ENCODE results near the gene ZNF175.
"Not testable (repeated sequence)": the region's sequence is repeated elsewhere in the genome, so short reads cannot be mapped to it uniquely, and the experiment has no call there.

ZNF175 gene

DNA sequence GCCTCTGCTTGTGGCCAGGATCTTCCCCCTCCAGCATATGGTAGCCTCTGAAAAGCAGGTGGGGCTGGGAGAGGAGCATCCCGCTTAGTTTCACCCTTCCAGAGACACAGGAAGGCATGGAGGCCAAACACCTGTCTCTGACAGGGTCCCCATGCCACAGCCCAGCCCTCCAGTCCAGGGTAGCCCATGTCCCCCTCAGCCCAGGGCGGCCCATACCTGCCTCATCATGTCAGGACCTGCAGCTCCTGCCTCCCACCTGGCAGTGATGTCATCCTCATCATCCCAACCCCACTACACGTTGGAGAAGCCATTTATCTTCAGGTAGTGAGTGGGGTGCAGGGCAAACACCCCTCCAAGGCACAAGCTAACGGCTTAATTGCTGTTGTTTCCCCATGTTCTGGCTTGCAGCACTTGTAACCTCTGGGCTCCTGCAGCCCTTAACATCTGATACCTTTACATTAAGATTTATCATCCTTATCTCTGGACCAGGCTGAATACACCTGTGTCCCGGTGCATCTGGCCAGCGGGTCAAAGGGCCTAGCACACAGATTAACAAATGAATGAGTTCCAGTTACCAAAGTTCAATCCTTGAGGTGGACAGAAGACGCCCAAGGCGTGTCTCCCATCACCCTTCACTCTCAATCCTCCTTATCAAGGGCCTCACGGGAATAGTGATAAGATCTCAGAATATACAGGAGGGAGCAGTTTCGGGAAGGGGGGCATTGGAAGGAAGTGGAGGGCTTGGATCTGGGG is 22.2 kb downstream of the ZNF175 start:
- no peak for DNase-seq

DNA sequence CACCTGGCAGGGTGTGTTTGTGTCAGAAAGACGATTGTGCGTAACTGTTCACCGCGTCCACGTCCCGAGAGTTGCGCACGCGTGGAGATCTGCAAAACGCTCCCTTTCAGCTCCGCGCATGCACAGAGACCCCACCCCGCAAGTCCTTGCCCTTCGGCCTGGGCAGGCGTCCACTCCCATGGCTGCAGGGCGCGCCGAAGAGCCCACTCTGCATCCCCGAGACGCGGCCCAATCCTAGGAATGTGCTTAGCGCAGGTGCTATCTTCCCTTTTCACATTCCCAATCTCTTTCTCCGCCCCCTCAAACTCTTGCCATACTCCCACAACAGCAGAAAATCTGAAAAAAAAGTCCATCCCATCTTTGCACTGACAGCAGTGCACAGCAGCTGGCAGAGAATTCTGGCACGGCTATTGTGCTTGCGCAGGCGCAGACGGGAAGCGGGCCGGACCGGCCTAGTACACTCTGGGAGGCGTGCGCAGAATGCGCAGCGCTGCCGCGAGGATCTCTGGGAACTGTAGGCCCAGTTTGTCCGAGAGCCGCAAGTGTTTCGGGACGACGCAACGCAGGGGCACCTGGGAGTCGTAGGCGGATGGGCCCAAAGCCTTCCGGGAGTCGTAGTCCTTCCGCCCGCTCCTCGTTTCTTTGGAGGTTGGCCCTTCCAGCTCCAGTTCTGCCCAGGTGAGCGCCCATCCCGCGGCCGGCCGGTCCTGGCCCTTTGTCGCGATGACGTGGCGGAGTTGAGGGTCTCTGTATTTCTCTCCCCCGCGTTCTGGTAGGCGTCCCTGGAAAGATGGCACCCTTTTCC is 23.1 kb downstream of the ZNF175 start:
- DNase-seq: peak; percentile 96

DNA sequence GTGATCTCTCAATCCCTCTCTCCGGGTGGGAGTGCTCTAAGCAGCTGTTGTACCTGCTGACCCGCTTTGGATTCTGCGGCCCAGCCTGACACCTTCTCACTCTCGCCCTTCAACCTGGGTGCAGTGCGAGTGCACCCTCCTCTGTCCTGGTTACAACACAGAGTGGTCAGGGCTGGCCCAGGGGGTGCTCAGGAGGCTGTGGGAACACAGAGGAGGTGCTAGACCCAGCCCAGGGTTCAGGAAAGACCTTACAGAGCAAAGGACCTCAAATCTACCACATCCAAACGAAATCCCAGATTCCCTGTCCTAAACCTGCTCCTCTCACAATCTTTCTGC is 23.7 kb downstream of the ZNF175 start:
- DNase-seq: peak; percentile 3

DNA sequence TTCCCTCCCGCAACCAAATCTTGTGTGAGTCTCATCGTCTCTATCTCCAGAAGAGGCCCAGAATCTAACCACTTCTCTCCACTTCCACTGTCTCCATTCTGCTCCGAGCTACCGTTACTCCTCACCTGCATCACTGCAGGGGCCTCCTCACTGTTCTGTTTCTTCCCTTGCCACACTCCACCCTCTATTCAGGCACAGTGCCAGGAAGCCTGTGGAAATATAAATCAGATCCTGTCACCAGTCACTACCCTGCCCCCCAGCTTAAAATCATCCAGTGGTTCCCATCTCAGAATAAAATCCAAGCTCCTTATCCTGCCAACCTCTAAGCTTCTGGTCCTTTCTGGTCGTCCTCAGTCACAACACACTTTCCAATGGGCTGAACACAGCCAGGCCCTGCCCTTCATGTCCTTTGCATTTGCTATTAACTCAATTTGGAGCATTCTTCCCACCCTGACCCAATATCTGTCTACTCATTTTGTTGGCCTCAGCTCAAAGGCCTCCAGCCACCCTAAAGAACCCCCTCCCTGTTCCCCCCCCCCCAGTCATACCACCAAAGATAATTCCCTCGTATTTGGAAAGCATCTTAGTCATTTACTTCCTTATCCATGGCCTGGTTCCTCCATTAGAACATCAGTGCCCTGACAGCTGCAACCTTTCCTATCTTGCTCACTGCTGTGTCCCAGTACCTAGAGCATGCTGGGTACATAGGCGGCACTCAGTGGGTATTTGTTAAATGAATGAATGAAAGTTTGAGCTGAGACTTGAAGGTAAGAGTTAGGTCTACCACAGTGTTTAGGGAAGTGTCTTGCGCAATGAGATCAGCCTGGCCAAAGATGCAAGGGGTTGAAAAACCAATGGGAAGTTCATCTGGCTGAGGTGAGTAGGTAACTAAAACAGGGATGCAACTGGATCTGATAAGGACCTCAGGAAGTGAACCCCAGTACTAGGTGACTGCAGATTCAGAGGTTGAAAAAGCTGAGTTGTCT is 24.4 kb downstream of the ZNF175 start:
- DNase-seq: no peak

DNA sequence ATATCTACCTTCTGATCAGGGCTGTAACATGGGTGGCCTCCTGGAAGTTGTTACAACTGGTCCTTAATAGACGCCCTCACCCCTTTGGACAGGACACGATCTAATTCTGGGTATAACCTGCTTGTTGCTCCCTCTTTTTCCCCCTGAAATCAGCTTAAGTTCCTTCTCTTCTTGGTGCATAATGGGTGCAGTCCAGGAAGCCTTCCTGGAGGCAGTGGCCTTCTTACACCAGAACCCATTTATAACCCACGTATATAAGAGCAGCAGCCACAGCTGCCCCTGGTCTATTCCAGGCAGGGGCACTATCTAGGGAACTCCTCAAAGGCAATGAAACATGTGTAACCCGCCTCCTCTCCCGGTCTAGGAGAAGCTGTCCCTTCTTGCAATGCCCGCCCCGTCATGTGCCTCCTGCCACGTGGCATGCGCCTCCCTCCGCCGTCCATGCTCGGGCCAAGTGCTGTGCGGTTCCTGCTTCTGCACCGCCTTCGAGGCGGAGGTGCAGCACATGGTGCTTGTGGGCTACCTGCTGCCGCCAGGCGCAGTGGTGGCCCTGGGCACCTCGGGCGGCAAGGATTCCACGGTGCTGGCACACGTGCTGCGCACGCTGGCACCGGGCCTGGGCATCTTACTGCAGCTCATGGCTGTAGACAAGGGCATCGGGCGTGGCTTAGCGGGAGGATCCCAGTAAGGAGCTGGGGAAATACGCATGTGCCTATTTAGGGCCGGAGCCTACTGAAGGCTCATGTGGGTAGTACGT is 27.3 kb downstream of the ZNF175 start:
- DNase-seq: no peak

DNA sequence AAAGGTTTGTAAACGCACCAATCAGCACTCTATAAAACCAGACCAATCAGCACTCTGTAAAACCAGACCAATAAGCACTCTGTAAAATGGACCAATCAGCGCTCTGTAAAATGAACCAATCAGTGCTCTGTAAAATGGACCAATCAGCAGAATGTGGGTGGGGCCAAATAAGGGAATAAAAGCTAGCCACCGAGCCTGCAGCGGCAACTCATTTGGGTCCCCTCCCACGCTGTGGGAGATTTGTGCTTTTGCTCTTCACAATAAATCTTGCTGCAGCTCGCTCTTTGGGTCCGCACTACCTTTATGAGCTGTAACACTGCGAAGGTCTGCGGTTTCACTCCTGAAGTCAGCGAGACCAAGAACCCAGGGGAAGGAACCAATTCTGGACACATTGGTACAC is 28.0 kb downstream of the ZNF175 start:
- DNase-seq: no peak

DNA sequence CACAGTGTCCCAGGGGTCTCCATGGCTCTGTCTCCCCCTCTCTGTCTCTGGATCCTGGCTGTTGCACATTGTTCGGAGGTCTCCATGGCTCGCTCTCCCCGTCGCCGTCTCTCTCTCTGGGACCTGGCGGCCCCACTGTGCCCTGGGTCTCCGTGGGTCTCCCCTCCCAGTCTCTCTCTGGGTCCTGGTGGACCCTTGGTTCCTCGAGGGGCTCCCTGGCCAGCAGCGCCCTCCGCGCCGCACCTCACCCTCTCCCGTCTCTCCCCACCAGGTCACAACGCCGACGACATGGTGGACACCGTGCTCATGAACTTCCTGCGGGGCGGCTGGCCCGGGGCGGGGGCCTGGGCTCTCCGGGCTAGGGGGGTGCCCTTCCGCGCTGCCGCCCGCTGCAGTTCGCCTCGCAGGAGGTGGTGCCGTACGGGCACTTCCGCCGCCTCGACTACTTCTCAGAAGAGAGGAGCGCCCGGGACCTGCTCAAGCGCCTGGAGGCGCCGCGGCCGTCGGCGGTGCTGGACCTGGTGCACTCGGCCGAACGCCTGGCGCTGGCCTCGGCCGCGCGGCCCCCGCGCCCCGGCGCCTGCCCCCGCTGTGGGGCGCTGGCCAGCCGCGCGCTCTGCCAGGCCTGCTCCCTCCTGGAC is 30.0 kb downstream of the ZNF175 start:
- no peak for DNase-seq

DNA sequence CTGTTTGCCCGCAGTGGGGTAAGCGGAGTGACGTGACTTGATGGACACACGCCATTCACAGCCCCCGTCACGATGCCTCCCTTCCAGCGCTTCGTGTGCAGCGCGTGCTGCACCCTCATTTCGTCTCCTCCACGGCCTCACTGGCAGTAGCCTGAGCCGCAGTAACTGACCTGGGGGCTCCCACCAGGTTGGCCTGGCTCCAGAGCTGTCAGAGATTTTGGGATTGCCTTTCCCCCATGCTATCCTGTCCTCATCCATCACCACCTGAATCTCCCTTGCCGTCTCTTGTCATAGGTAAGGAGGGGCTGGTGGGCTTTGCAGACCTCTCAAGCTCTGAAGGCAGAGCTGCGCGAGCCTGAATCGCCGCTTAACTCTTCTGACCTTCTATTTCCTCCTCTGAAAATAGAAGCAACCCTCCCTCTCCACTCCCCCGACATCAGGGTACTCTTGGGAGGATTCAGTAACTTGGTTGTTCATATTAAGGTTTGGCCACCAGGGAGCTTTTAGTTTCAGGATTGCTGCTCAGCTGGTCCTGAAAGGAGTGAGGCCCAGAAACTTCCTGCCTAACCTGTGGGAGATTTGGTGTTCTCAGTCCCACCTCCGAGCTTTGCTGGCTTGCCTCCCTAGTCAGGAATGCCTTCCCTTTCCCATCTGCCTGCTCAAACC is 31.2 kb downstream of the ZNF175 start:
- DNase-seq: no peak

DNA sequence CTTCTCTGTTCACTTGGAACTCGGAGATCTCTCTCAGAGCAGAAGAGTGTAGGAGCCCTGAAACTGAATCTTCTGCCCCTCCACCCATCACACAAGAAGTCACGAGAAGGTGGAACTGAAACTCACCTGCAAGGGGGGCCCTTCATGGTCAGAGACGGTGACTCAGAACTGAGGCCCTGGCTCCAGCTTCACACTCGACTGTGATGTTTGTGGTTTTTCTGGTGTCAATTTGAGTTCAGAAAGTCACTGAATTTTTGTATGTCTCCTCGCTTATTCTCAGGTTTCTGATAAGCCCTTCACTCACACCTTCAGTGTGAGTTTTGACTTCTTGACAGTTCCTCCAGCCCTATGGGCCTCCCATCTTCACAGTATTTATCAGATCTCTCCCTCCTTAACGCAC is 36.0 kb downstream of the ZNF175 start:
- DNase-seq: no peak

DNA sequence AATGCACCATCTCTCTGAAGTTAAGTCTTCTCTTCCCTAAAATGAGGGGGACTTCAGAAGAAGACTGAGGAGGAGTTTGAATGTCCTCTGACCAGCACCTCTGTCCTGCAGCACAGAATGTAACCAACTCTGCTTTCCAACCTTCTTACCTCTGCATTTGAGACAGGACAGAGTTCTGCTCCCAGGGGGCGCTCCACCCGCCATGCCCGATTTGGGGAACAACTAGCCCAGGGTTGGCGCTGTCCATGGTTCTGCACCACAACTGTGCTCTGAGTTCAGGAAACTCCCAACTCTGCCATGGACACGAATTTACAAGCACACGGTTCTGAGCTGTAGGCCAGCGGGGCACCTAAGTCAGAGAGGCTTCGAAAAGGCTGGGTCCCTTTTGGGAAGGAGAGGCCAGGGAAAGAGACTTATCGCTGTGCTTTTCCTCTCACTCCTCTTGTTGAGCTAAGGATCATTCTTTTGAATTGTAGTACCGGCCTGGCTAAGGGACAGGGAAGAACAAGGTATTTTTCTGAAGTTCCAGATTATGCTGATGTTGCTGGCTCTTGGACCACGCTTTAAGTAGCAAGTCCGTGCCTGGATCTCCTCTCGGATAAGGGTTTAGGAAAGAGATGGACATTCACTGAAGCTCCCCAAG is 37.0 kb downstream of the ZNF175 start:
- peak; percentile 63 for DNase-seq

DNA sequence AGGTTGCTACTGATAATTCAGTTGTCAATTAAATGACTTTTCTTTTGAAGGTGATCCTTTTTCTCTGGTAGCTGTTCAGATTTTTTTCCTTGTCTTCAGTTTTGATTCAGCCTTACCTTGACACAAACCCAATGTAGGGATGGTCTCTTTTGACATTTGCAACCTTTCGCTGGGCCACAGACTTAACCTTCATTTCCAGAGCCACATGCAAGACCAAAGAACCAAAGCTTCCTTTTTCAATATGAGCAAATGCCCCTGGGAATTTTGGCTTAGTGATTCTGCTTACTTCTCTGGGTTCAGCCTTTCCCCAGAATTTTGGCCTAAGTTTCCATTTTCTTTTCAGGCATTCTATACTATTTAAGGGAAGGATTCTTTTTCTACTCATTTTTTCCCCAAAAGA is 39.5 kb downstream of the ZNF175 start:
- no peak for DNase-seq

DNA sequence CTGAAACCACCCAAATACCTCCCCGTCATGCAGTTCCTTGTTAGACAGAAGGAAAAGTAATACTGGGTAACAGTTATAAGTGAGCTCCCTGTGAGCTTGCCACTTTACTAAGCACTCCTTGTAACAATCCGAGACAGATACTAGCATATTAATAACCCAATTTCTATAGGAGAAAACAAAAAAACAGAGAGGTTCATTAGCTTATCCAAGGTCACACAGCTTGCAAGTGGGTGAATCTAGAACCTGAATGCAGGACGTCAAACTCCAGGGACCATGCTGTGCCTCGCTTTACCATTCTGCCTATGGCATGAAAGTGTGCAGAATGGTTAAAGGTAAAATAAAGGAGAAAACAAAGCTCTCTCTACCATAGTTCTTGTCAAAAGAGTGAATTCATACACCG is 43.7 kb downstream of the ZNF175 start:
- DNase-seq: no peak

DNA sequence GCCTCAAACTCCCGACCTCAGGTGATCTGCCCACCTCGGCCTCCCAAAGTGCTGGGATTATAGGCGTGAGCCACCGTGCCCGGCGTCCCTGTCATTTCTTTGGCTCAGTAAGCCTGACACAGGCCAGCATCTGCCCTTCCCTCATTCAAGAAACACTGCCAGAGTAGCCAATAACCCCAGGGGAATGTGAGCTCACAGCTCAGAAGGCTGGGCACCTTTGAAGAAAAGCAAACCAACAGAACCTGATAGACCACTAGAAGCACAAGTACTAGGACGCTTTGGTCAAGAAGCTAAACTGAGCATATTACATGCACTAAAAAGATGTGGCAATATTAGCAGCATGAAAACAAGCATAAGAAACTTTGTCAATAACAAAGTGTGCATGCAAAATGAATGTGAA is 44.9 kb downstream of the ZNF175 start:
- DNase-seq: no peak

DNA sequence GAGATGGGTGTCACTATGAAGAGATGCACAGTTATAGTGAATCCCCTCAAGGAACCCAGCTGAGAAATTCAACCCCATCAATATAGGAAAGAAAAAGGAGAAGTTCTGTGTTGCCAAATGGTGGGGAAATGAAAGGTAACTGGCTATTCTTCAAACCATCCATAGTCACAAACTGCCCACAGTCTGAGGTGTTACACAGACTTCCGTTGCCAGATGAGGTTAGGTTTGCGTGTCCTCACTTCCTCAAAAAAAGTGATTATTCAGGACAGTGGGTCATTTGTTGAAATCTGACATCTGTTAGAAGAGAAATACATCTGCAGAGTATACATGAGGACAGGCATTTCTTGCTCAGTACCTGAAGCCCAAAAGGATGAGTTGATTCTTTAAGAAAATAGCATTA is 50.1 kb downstream of the ZNF175 start:
- no peak for DNase-seq

DNA sequence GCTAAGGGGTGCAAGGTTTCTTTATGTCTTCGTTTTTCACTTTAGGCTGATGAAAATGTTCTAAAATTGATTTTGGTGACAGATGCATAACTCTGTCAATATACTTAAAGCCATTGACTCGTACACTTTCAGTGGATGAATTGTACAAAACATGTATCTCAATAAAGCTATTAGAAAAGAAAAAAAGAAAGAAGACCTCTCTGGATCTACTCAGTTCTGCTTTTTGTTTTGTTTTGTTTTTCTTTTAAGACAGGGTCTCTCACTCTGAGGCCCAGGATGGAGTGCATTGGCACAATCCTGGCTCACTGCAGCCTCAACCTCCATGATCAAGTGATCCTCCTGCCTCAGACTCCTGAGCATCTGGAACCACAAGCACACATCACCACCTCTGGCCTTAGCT is 55.6 kb downstream of the ZNF175 start:
- no peak for DNase-seq

DNA sequence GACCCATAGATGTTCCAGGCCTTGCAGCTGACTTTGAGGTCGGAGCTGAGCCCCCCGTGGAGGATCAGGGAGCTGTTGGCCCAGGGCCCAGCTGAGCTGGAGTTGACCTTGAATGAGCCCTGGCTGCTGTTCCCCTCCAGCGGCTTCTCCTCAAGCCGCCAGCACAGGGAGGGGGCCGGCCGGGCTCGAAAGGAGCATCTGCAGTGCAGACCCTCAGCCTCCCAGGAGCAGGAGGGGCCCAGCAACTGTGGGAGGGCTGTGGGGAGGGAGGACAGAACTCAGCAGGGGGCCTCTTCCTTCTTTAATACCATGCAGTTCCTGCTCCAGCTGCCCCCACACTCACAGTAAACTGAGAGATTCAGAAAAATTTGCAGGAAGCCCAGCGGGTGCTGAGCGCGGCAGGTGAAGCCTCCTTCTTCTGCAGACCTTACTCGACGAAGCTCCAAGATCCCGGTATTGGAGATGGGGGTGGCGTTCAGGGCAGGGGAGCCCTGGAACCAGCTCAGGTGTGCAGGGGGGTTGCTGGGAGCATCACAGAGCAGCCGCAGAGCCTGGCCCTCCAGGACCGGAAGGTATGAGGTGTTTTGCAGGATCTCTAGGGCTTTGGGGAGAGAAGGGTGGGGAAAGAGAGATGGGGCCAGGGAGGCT is 56.5 kb downstream of the ZNF175 start:
- no peak for DNase-seq

DNA sequence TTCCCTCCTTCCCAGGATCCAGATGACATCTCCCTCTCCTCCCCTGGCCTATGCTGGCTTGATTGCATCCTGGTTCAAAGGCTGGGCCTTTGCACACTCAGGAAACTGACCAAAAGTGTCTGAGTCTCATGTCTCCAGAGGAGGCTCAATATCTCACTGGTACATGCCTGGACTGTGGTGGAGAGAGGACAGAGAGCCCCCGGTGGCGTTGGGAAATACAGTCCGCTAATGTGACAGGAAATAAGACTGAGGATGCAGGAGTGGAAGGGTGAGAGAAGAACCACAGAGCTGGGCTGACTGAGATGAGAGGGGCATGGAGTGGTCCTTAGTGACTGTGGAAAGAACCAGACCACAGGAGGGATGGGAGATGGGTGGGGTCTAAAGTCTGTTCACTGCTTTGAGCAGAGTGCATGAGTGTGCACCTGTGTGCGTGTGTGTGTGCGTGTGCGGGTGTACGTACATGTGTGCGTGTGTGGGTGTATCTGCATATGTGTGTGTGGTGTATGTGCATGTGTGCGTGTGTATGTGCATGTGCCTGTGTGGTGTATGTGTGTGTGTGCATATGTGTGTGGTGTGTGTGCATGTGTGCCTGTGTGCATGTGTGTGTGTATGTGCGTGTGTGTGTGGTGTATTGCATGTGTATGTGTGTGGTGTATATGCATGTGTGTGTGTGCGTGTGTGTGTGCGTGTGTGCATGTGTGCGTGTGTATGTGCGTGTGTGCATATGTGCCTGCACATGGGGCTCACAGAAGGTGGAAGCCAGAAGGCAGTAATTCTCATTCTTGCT is 57.3 kb downstream of the ZNF175 start:
- DNase-seq: no peak

DNA sequence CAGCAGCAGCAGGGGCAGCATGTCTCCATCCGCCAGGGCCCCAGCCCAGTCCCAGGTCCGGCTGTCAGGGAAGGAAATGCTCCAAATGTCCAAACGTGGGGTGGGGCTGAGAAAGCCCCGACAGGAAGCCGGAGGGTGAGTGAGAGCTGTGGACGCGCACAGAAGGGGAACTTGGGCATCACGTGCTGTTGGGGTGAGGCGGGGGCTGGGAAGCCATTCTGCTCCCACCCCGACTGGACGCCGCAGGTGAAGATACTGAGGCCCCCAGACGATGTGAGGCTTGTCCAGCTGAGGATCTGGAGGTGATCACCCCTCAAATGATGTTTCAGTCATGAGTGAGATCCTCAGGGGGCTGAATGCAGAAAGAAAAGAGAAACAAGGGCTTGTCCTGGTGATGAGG is 59.2 kb downstream of the ZNF175 start, which contains the start of gene SIGLEC5:
TSS of gene SIGLEC5 (minus strand) at position 87 of the 400 bp plus-strand sequence. CDS start at position 21, 66 bp downstream.
- not testable (repeated sequence) for DNase-seq

DNA sequence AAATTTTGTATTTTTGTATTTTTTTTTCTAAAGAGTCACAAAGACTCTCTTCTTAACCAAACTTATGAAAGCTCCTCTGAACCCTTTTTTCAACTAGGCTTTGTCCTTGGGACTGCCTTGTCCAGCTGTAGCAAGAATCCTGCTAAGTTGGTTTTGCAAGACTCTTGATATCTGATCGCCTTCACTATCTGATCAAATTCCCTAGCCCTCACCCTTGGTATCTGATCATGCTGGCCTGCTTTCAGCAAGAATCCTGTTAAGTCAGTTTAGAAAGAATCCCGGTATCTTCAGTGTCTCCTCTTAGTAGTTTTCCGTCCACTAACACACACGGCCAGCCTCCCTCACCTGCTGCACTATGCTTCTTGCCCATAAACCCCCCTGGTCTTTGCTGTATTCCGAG is 61.0 kb downstream of the ZNF175 start:
- no peak for DNase-seq

All from fibroblast of upper back skin (primary cell).